Activated T-cell treated with anti-CD3 and anti-CD28 coated beads, Interleukin-2, amount 50 U/mL, for 48 hours (primary cell): ENCODE data around the gene C8G.
A peak's percentile ranks its signal among the peaks of the same experiment; 100 is the strongest.

ENCODE experiments used
- DNase-seq, 2 experiments: peaks; one replicate each; pipeline ENCODE4 v3.0.0-alpha.2; 2020

The C8G gene

GRCh38 chr9:136985853-136986252, 40.8 kb downstream of the C8G start:
- no peak for DNase-seq

GRCh38 chr9:136988872-136989271, 43.8 kb downstream of the C8G start:
- DNase-seq: no peak

- no peak for DNase-seq
Measured at GRCh38 chr9:136990242-136990911, 45.3 kb downstream of the C8G start.

GRCh38 chr9:136991993-136992818, 47.2 kb downstream of the C8G start, which contains the start of gene PAXX:
TSS of gene PAXX (plus strand) at chr9:136992422. CDS start at chr9:136992444, 22 bp downstream.
- DNase-seq: peak; percentile 94 to 97

GRCh38 chr9:136992819-136993369, 47.9 kb downstream of the C8G start:
- DNase-seq: no peak

GRCh38 chr9:136994180-136994887, 49.3 kb downstream of the C8G start:
- DNase-seq: no peak

- DNase-seq: no peak
Measured at GRCh38 chr9:136994888-136995230, 49.8 kb downstream of the C8G start.

GRCh38 chr9:136995362-136995761, 50.3 kb downstream of the C8G start:
- no peak for DNase-seq

- no peak for DNase-seq
Measured at GRCh38 chr9:136995772-136996311, 50.8 kb downstream of the C8G start.
